Nephron progenitor cell (in vitro differentiated cells): ENCODE results near the gene PRORP.

ENCODE experiments used
- DNase-seq: peaks from one replicate; pipeline ENCODE4 v3.0.0; 2021
- H3K27ac Mint-ChIP-seq: 2 replicates; pipeline ENCODE4 v1.8.0; 2021; ENCODE audit warnings: mild to moderate bottlenecking, moderate library complexity, mixed read lengths
- H3K27me3 Mint-ChIP-seq: 2 replicates; pipeline ENCODE4 v1.8.0; 2021; ENCODE audit warnings: mild to moderate bottlenecking, low read depth, mixed read lengths; ENCODE audit not compliant: poor library complexity
- H3K36me3 Mint-ChIP-seq: 2 replicates; pipeline ENCODE4 v1.8.0; 2021; ENCODE audit warnings: low read depth, mixed read lengths
- H3K4me1 Mint-ChIP-seq: 2 replicates; pipeline ENCODE4 v1.8.0; 2021; ENCODE audit warnings: mixed read lengths
- H3K4me3 Mint-ChIP-seq: 2 replicates; pipeline ENCODE4 v1.8.0; 2021; ENCODE audit warnings: mild to moderate bottlenecking, moderate library complexity, mixed read lengths
- H3K9me3 Mint-ChIP-seq: 2 replicates; pipeline ENCODE4 v1.8.0; 2021; ENCODE audit warnings: mild to moderate bottlenecking, moderate library complexity, mixed read lengths
- TF ChIP-seq, protein P1 (sequence below): fragments of 200-600 bp; sonication (generic); IDR thresholded peaks from 2 replicates; pipeline ENCODE4 v1.5.0; 2021; ENCODE audit warnings: antibody characterized with exemption

Gene PRORP

GRCh38 chr14:35123388-35123703 is 994 bp downstream of the PRORP start:
- peaks cover 2% of the 10 kb centered on the region for H3K9me3 Mint-ChIP-seq
- peaks cover 45% of the 10 kb centered on the region for H3K36me3 Mint-ChIP-seq

GRCh38 chr14:35124127-35124526 is 1.8 kb downstream of the PRORP start:
- Mint-ChIP-seq H3K9me3 (peaks cover 4% of the 10 kb centered on the region), H3K27me3 (peaks cover 4% of the 10 kb centered on the region), H3K4me3 (peak overlapping the region; percentile 95), H3K4me1 (peaks cover 37% of the 10 kb centered on the region), H3K27ac (no peak overlapping the region), H3K36me3 (peaks cover 47% of the 10 kb centered on the region)
- TF ChIP-seq, protein P1, sequence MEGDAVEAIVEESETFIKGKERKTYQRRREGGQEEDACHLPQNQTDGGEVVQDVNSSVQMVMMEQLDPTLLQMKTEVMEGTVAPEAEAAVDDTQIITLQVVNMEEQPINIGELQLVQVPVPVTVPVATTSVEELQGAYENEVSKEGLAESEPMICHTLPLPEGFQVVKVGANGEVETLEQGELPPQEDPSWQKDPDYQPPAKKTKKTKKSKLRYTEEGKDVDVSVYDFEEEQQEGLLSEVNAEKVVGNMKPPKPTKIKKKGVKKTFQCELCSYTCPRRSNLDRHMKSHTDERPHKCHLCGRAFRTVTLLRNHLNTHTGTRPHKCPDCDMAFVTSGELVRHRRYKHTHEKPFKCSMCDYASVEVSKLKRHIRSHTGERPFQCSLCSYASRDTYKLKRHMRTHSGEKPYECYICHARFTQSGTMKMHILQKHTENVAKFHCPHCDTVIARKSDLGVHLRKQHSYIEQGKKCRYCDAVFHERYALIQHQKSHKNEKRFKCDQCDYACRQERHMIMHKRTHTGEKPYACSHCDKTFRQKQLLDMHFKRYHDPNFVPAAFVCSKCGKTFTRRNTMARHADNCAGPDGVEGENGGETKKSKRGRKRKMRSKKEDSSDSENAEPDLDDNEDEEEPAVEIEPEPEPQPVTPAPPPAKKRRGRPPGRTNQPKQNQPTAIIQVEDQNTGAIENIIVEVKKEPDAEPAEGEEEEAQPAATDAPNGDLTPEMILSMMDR, result no peak
- DNase-seq, result no peak

More at GRCh38 chr14:35123388-35123703, 994 bp downstream of the PRORP start:
- H3K4me3 Mint-ChIP-seq, result peak overlapping the region; percentile 95
- H3K4me1 Mint-ChIP-seq, result peaks cover 37% of the 10 kb centered on the region
- no peak for DNase-seq
- peaks cover 4% of the 10 kb centered on the region for H3K27me3 Mint-ChIP-seq
- TF ChIP-seq, protein P1, result no peak
- peak overlapping the region; percentile 100 for H3K27ac Mint-ChIP-seq

DNA sequence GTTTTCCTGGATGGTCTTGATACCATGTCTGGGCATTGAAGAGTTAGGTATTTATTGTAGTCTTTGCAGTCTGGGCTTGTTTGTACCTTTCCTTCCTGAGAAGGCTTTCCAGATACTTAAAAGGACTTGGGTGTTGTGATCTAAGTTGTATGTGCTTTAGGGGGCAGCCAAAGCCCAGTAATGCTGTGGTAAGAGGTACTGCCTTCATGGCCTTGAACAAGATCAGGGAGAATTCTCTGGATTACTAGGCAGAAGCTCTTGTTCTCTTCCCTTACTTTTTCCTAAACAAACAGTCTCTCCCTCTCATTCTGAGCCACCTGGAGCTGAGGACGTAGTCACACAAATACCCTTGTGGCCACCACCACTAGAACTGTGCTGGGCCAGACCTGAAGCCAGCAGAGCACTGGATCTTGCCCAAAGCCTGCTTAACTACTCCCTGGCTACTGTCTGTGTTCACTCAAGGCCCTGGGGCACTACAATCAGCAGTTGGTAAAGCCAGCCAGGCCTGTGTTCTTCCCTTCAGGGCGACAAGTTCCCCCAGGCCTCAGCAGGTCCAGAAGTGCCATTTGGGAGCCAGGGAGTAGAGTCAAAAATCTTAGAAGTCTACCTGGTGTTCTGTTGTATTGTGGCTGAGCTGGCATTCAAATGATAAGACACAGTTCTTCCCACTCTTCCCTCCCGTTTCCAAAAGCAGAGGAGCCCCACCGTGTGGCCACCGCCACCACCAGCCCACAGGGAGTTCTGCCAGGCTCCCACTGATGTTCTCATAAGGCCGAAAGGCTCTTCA is 11.4 kb downstream of the PRORP start:
- H3K4me1 Mint-ChIP-seq, result no peaks in the 10 kb centered on the region
- H3K4me3 Mint-ChIP-seq, result no peak overlapping the region
- DNase-seq, result no peak
- peaks cover 4% of the 10 kb centered on the region for H3K27me3 Mint-ChIP-seq
- H3K9me3 Mint-ChIP-seq, result peaks cover 26% of the 10 kb centered on the region
- H3K36me3 Mint-ChIP-seq, result peaks cover 71% of the 10 kb centered on the region
- TF ChIP-seq, protein P1, result no peak
- H3K27ac Mint-ChIP-seq, result no peak overlapping the region

- Mint-ChIP-seq H3K27ac (no peak overlapping the region), H3K36me3 (peaks cover 63% of the 10 kb centered on the region)
- TF ChIP-seq, protein P1, result no peak
Measured at GRCh38 chr14:35134329-35135123, 12.2 kb downstream of the PRORP start.

GRCh38 chr14:35138585-35138984 is 16.2 kb downstream of the PRORP start:
- no peaks in the 10 kb centered on the region for H3K4me1 Mint-ChIP-seq
- TF ChIP-seq, protein P1, result no peak
- peaks cover 26% of the 10 kb centered on the region for H3K36me3 Mint-ChIP-seq
- no peak for DNase-seq
- H3K9me3 Mint-ChIP-seq, result peaks cover 9% of the 10 kb centered on the region
- no peaks in the 10 kb centered on the region for H3K27me3 Mint-ChIP-seq
- no peak overlapping the region for H3K27ac Mint-ChIP-seq
- H3K4me3 Mint-ChIP-seq, result no peak overlapping the region

More at GRCh38 chr14:35134329-35135123, 12.2 kb downstream of the PRORP start:
- Mint-ChIP-seq H3K4me3 (no peak overlapping the region), H3K27me3 (peaks cover 4% of the 10 kb centered on the region), H3K9me3 (peaks cover 26% of the 10 kb centered on the region), H3K4me1 (no peaks in the 10 kb centered on the region)
- no peak for DNase-seq
